GM21381 (cell line): ENCODE data around the gene PRR30.
"Not testable (repeated sequence)": the region's sequence is repeated elsewhere in the genome, so short reads cannot be mapped to it uniquely, and the experiment has no call there.

Experiments
- ATAC-seq: cut with Tn5 transposase; IDR thresholded peaks from one replicate; pipeline ENCODE4 v1.9.1; 2021; ENCODE audit warnings: mild to moderate bottlenecking, moderate library complexity; ENCODE audit not compliant: unreplicated experiment

The PRR30 gene

GRCh38 chr2:27130396-27130795 lies 8.8 kb downstream of the PRR30 start:
- no peak for ATAC-seq

- no peak for ATAC-seq
Measured at GRCh38 chr2:27128668-27129571, 10.3 kb downstream of the PRR30 start.

- no peak for ATAC-seq
Measured at GRCh38 chr2:27127883-27128667, 11.1 kb downstream of the PRR30 start.

- no peak for ATAC-seq
Measured at GRCh38 chr2:27126252-27126710, 12.9 kb downstream of the PRR30 start.

GRCh38 chr2:27125104-27125503 lies 14.1 kb downstream of the PRR30 start:
- ATAC-seq = no peak

GRCh38 chr2:27123302-27124150 lies 15.7 kb downstream of the PRR30 start, which contains the start of gene ABHD1:
TSS of gene ABHD1 (plus strand) at chr2:27123815. CDS start at chr2:27123949, 134 bp downstream.
- ATAC-seq = peak; percentile 61

- no peak for ATAC-seq
Measured at GRCh38 chr2:27122791-27123190, 16.4 kb downstream of the PRR30 start.

- ATAC-seq = no peak
Measured at GRCh38 chr2:27121906-27122305, 17.3 kb downstream of the PRR30 start.

- not testable (repeated sequence) for ATAC-seq
Measured at GRCh38 chr2:27119330-27119670, 19.9 kb downstream of the PRR30 start.

GRCh38 chr2:27118525-27119329 lies 20.5 kb downstream of the PRR30 start, which contains the start of gene CGREF1:
TSS of gene CGREF1 (minus strand) at chr2:27119128. CDS start at chr2:27104366, 14,762 bp downstream.
- ATAC-seq = no peak

- no peak for ATAC-seq
Measured at GRCh38 chr2:27117995-27118524, 21.1 kb downstream of the PRR30 start.

GRCh38 chr2:27115519-27115918 lies 23.7 kb downstream of the PRR30 start:
- no peak for ATAC-seq

GRCh38 chr2:27111392-27112078 lies 27.7 kb downstream of the PRR30 start:
- not testable (repeated sequence) for ATAC-seq

- not testable (repeated sequence) for ATAC-seq
Measured at GRCh38 chr2:27110603-27111352, 28.4 kb downstream of the PRR30 start.

- ATAC-seq = no peak
Measured at GRCh38 chr2:27109083-27109482, 30.1 kb downstream of the PRR30 start.

- ATAC-seq = no peak
Measured at GRCh38 chr2:27108221-27108620, 31.0 kb downstream of the PRR30 start.

- no peak for ATAC-seq
Measured at GRCh38 chr2:27105981-27106380, 33.2 kb downstream of the PRR30 start.

GRCh38 chr2:27102329-27102728 lies 36.9 kb downstream of the PRR30 start:
- no peak for ATAC-seq
